Esophagus muscularis mucosa (tissue), 4 donors: ENCODE data around the gene CNIH2.

Source experiments
- CTCF ChIP-seq, 3 experiments: fragments of 200-600 bp in 2 of 3; fragments of 450-650 bp in 1 of 3; sonication (generic) in 2 of 3; IDR thresholded peaks; one replicate each; pipeline ENCODE4 v1.5.1; 2017 to 2019; ENCODE audit warnings: antibody characterized with exemption in 3 of 3, mild to moderate bottlenecking in 2 of 3, moderate library complexity in 1 of 3
- EP300 ChIP-seq: sonication (generic); formaldehyde crosslinking; IDR thresholded peaks from one replicate; pipeline ENCODE4 v1.6.1; 2017; ENCODE audit warnings: antibody characterized with exemption
- POLR2A ChIP-seq: fragments of 450-650 bp; IDR thresholded peaks from one replicate; pipeline ENCODE4 v1.6.1; 2017; ENCODE audit warnings: antibody characterized with exemption, moderate library complexity, mild to moderate bottlenecking, low read depth

- TF ChIP-seq CTCF (IDR thresholded peaks at IDR 0.05), result no peak
- TF ChIP-seq POLR2A, result no peak
- no peak for TF ChIP-seq EP300
These were observed 46.4 kb upstream of the CNIH2 start for GRCh38 chr11:66231561-66231960.
